ENCODE data around the gene HOOK2.
"Not testable (repeated sequence)": the region's sequence is repeated elsewhere in the genome, so short reads cannot be mapped to it uniquely, and the experiment has no call there.

Gene HOOK2

GRCh38 chr19:12720296-12720695 is 55.1 kb downstream of the HOOK2 start:
- DNase-seq: no peak

- no peak for DNase-seq
Observed at GRCh38 chr19:12715929-12716328, 59.4 kb downstream of the HOOK2 start.

- no peak for DNase-seq
Observed at GRCh38 chr19:12715102-12715501, 60.2 kb downstream of the HOOK2 start.

- not testable (repeated sequence) for DNase-seq
Observed at GRCh38 chr19:12713304-12713703, 62.0 kb downstream of the HOOK2 start.
